ENCODE data around the gene SURF2.
"Not testable (repeated sequence)": the region's sequence is repeated elsewhere in the genome, so short reads cannot be mapped to it uniquely, and the experiment has no call there.

SURF2 gene

GRCh38 chr9:133379153-133380086 is 23.1 kb downstream of the SURF2 start:
- DNase-seq: no peak

- no peak for DNase-seq
Measured at GRCh38 chr9:133380734-133381133, 24.4 kb downstream of the SURF2 start.

GRCh38 chr9:133382507-133383141 is 26.3 kb downstream of the SURF2 start:
- no peak for DNase-seq

- no peak for DNase-seq
Measured at GRCh38 chr9:133383438-133383837, 27.1 kb downstream of the SURF2 start.

- DNase-seq: no peak
Measured at GRCh38 chr9:133384736-133385321, 28.5 kb downstream of the SURF2 start.

DNA sequence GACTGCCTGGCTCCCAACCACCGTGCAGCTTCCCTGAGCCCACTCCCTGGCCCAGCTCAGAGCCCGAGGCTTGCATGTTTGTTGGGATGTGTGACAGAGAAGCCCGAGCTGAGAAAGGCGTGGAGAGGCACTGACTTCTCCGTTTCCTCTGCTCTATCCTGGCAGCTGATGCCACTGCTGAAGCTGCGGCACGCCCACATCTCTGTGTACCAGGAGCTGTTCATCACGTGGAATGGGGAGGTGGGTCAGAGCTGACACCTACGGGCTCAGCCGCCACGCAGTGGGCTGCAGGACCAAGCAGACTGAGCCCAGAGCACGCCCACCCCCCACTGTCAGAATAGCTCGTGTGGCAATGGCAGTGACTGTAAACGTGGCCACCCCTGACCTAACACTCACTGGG is 29.1 kb downstream of the SURF2 start:
- DNase-seq: no peak

- no peak for DNase-seq
Measured at GRCh38 chr9:133386338-133386737, 30.0 kb downstream of the SURF2 start.

DNA sequence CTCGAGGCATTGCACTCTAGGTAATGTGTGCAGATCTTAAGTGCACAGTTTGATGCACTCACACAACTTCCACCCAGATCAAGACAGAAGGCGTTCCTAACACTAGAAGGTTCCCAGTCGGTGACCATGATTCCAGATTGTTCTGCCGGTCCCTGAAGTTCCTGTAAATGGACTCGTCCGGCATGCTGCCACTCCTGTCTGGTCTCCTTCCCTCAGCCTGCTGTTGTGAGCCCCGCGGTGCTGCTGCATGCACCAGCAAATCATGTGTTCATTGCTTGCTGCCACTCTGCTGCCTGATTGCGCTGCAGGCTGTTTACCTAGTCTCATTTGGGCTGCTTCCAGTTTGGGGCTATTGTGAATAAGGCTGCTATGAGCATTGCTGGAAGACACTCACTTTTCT is 31.3 kb downstream of the SURF2 start:
- no peak for DNase-seq

DNA sequence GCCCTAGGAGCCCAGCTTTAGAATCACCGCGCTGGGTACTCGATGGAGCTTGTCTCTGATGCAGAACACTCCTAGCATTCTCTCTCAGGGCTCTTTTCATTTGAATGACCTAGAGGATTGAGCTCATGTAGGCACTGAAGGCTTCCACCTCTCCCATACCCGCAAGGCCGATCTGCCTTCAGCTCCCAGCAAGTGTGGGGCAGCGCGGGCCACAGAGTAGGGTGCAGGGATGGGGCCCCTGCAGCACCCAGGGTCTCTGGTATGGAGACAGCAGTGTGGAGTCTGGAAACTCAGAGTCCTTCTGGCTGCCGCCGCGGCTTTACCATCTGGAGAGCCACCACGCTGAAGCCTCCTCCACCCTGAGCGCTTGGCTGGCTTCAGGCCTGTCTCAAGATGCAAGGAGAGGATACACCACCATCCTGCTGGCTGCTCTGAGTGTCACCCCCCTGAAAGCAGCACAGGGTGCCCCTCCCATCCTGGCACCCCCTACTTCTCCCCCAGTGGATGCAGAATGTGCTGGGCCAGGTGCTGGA is 32.7 kb downstream of the SURF2 start:
- DNase-seq: no peak

DNA sequence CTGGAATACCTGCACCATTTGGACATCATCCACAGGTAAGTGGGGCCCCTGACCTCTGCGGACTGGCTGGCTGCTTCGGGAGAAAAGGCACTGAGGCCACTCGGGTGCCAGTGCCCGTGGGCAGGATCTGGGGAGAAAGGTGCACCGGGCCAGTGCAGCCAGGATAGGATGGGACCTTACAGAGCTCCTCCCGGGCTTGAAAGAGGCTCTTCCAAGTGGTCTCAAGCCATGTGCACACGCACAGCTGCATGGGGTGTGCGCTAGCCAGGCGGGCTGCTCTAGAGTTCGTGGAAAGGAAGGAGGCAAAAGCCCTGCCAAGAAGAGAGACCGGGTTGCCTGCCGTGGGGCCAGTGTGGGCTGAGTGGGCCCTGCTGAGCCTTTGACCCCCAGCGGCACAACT is 33.2 kb downstream of the SURF2 start:
- DNase-seq: no peak

GRCh38 chr9:133390713-133391112 is 34.4 kb downstream of the SURF2 start:
- no peak for DNase-seq

GRCh38 chr9:133391449-133391848 is 35.1 kb downstream of the SURF2 start:
- DNase-seq: not testable (repeated sequence)

DNA sequence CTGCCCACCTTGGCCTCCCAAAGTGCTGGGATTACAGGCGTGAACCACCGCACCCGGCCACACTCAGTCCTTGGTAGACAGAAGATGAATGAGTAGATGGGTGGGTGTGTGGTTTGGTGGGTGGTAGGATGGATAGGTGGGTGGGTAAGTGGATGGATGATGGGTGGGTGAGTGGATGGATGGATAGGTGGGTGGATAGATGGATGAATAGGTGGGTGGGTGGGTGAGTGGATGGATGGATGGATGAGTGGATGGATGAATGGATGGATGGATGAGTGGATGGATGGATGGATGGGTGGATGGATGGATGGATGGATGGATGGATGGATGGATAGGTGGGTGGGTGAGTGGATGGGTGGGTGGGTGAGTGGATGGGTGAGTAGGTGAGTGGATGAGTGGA is 36.0 kb downstream of the SURF2 start:
- DNase-seq: not testable (repeated sequence)

- DNase-seq: no peak
Measured at GRCh38 chr9:133393399-133393798, 37.0 kb downstream of the SURF2 start.

- DNase-seq: no peak
Measured at GRCh38 chr9:133394687-133395271, 38.4 kb downstream of the SURF2 start.

GRCh38 chr9:133396952-133397351 is 40.6 kb downstream of the SURF2 start:
- DNase-seq: no peak

DNA sequence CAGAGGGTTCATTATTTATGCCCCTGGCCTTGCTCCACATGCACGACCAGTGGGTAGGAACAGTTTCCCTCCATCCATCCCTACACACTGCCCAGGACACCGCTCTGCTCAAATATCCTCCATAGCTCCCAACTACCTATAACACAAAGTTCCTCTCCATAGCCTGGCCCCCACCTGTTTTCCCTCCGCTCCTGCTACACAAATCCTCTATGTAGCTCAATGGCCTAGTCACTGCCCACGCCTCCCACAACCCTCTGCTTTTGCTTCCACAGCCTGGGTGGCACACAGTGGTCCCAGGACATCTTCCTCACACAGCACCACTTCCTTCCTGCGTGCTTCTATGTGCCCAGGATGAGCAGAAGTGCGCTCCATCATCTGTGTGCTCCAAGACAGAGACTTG is 41.0 kb downstream of the SURF2 start:
- DNase-seq: no peak

GRCh38 chr9:133397895-133398294 is 41.5 kb downstream of the SURF2 start:
- no peak for DNase-seq

DNA sequence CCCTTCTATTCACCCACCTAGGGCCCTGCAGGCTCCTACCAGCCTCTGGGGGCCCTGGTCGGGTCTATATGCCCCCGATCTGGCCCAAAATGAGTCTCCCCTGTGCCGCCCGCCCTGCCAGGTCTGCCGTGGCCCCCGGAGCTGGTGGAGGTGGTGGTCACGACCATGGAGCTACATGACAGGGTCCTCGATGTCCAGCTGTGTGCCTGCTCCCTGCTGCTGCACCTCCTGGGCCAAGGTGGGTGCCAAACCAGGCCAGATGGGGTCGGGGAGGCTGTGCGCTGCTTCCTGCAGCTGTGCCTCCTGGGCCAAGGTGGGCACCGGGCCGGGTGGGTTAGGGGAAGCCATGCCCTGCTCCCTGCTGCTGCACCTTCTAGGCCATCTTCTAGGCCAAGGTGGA is 43.9 kb downstream of the SURF2 start:
- no peak for DNase-seq

- no peak for DNase-seq
Measured at GRCh38 chr9:133401588-133401987, 45.2 kb downstream of the SURF2 start.

DNA sequence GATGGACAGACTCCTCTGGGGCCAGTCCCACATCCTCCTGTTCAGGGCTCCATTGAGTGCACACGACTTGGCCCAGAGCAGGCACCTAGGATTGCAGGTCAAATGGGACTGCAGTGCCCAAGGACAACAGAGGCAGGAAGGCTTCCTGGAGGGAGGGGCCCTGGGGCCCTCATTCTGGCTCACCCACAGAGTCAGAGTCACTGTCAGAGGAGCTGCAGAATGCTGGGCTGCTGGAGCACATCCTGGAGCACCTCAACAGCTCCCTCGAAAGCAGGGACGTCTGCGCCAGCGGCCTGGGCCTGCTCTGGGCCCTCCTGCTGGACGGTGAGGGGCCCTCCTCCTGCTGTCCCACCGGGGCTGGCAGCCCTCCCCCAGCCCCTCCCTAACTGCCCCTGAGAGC is 46.3 kb downstream of the SURF2 start:
- DNase-seq: no peak

DNA sequence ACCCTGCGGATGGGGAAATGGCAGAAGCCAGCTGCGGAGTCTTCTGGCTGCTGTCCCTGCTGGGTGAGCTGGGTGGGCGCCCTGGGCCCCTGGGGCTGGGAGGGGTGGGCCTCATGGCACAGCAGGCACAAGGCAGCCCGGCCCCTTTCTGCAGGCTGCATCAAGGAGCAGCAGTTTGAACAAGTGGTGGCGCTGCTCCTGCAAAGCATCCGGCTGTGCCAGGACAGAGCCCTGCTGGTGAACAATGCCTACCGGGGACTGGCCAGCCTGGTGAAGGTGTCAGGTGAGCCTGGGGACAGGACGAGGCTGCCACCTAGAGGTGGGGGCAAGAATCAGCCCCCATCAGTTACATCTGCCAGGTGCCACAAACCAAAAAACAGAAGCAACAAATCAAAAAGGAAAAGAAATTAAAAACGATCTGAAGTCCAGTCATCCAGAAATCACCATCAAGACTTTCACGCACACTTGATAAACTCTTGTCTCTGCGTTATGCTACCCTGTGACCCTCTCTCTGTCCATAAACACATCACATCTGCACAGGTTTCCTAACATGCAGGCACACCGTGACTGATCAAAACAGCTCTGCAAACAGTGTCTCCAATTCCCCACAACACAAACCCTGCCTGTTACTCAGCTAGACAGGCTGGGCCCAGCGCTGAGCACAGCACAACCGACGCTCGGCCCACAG is 47.6 kb downstream of the SURF2 start:
- no peak for DNase-seq

All from NCI-H510A (cell line).